Trophoblast cell (in vitro differentiated cells and primary cell): ENCODE results near the gene LBH.

Source experiments
- DNase-seq, 2 donors: peaks; one replicate each; pipeline ENCODE4 v3.0.0-alpha.2; 2016
- H2AFZ ChIP-seq: 2 replicates; pipeline ENCODE4 v1.6.1; 2013; ENCODE audit warnings: low read length, moderate library complexity, mild to moderate bottlenecking; ENCODE audit not compliant: insufficient read depth, poor library complexity
- H2AK5ac ChIP-seq: 2 replicates; pipeline ENCODE4 v1.6.1; 2013; ENCODE audit warnings: mild to moderate bottlenecking, low read length
- H2BK120ac ChIP-seq: 2 replicates; pipeline ENCODE4 v1.6.1; 2013; ENCODE audit warnings: low read length, mild to moderate bottlenecking, moderate library complexity; ENCODE audit not compliant: insufficient read depth, poor library complexity
- H2BK12ac ChIP-seq: 2 replicates; pipeline ENCODE4 v1.6.1; 2013; ENCODE audit warnings: mild to moderate bottlenecking, low read length, moderate library complexity
- H2BK5ac ChIP-seq: 2 replicates; pipeline ENCODE4 v1.6.1; 2013; ENCODE audit warnings: low read length, low read depth, moderate library complexity, mild to moderate bottlenecking; ENCODE audit not compliant: poor library complexity
- H3K14ac ChIP-seq: 2 replicates; pipeline ENCODE4 v1.6.1; 2013; ENCODE audit warnings: mild to moderate bottlenecking, low read length
- H3K18ac ChIP-seq: 2 replicates; pipeline ENCODE4 v1.6.1; 2013; ENCODE audit warnings: mild to moderate bottlenecking, low read length
- H3K23ac ChIP-seq: 2 replicates; pipeline ENCODE4 v1.6.1; 2013; ENCODE audit warnings: low read length
- H3K27ac ChIP-seq: 2 replicates; pipeline ENCODE4 v1.5.1; 2013; ENCODE audit warnings: low read depth, mild to moderate bottlenecking, inconsistent platforms, low read length, moderate library complexity
- H3K27me3 ChIP-seq: 2 replicates; pipeline ENCODE4 v1.6.1; 2013; ENCODE audit warnings: inconsistent platforms, mild to moderate bottlenecking, low read length, moderate library complexity; ENCODE audit not compliant: insufficient read depth
- H3K36me3 ChIP-seq, 2 experiments: 1 replicate in 1 of 2; 2 replicates in 1 of 2; pipeline ENCODE4 v1.6.1; 2013; ENCODE audit warnings: low read length in 2 of 2, mild to moderate bottlenecking in 2 of 2, moderate library complexity in 1 of 2; ENCODE audit not compliant: insufficient read depth in 2 of 2, control insufficient read depth in 1 of 2
- H3K4ac ChIP-seq: 2 replicates; pipeline ENCODE4 v1.6.1; 2013; ENCODE audit warnings: low read depth, mild to moderate bottlenecking, low read length, moderate library complexity
- H3K4me1 ChIP-seq, 2 experiments: 1 replicate in 1 of 2; 2 replicates in 1 of 2; pipeline ENCODE4 v1.6.1; 2013; ENCODE audit warnings: low read length in 2 of 2, mild to moderate bottlenecking in 2 of 2, moderate library complexity in 1 of 2; ENCODE audit not compliant: insufficient read depth in 2 of 2, control insufficient read depth in 1 of 2
- H3K4me2 ChIP-seq: 2 replicates; pipeline ENCODE4 v1.6.1; 2013; ENCODE audit warnings: inconsistent platforms, mild to moderate bottlenecking, low read length, moderate library complexity
- H3K4me3 ChIP-seq: 2 replicates; pipeline ENCODE4 v1.5.1; 2013; ENCODE audit warnings: mild to moderate bottlenecking, low read depth, low read length, inconsistent platforms
- H3K79me1 ChIP-seq: one replicate; pipeline ENCODE4 v1.6.1; 2013; ENCODE audit warnings: low read length
- H3K79me2 ChIP-seq: 2 replicates; pipeline ENCODE4 v1.6.1; 2013; ENCODE audit warnings: low read length, mild to moderate bottlenecking; ENCODE audit not compliant: control insufficient read depth, insufficient read depth, poor library complexity
- H3K9ac ChIP-seq: 2 replicates; pipeline ENCODE4 v1.6.1; 2013; ENCODE audit warnings: mild to moderate bottlenecking, low read length
- H3K9me3 ChIP-seq: 2 replicates; pipeline ENCODE4 v1.6.1; 2013; ENCODE audit warnings: low read depth, mild to moderate bottlenecking, control low read depth, inconsistent platforms, low read length; ENCODE audit not compliant: insufficient read depth
- H4K12ac ChIP-seq: 2 replicates; pipeline ENCODE4 v1.6.1; 2013; ENCODE audit warnings: low read depth, mild to moderate bottlenecking, low read length, moderate library complexity
- H4K8ac ChIP-seq: 2 replicates; pipeline ENCODE4 v1.6.1; 2013; ENCODE audit warnings: low read depth, mild to moderate bottlenecking, low read length, moderate library complexity
- H4K91ac ChIP-seq: one replicate; pipeline ENCODE4 v1.6.1; 2013; ENCODE audit warnings: low read depth, mild to moderate bottlenecking, low read length, moderate library complexity
- WGBS: extraction: QIAGEN DNeasy Blood & Tissue Kit; methylation state at CpG from one replicate; pipeline ENCODE4 v1.1.7; 2013; ENCODE audit warnings: missing lambda C conversion rate; ENCODE audit not compliant: insufficient read length, insufficient coverage; ENCODE audit errors: extremely low coverage; 5-methylcytosine and 5-hydroxymethylcytosine counted together

The LBH gene

DNA sequence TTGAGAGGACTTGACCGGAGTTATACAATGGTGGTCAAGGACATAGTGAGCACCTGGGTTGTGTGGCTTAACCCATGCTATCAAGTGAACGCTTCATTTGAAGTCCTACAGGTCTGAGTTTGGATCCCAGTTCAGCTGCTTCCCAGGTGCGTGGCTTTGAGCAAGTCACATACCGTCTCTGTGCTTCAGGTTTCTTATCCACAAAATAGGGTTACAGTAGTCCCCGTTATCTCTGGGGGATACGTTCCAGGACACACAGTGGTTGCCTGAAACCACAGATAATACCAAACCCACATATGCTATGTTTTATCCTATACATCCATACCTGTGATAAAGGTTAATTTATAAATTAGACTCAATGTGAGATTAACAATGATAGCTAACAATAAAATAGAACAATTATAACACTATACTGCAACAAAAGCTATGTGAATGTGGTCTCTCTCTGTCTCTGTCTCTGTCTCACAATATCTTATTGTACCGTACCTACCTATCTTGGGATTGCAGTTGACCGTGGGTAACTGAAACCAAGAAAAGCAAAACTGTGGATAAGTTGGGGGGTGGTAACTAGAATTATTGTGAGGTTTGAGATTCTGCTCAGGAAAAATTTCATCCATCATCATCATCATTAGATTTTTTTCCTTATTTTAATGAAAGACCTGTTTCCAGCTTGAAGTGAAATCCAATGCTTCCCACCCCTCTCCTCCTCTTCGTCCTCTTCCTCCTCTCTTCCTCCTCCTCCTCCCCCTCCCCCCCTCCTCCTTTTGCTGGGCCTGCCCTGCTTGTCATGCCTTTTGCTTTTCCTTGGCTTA, 22.7 kb downstream of the LBH start:
- Histone ChIP-seq H3K4ac (peak overlapping the region; percentile 13), H3K4me2 (no peak overlapping the region), H2BK5ac (no peak overlapping the region), H3K79me1 (peaks cover 9% of the 10 kb centered on the region), H3K14ac (peak overlapping the region; percentile 4), H2BK12ac (peak overlapping the region; percentile 29), H3K18ac (peak overlapping the region; percentile 55), H3K23ac (no peak overlapping the region), H3K36me3 (peaks cover 39 to 46% of the 10 kb centered on the region in 2 experiments), H3K4me3 (no peak overlapping the region), H4K12ac (no peak overlapping the region), H3K27ac (no peak overlapping the region), H3K9ac (no peak overlapping the region), H2AK5ac (peak overlapping the region; percentile 4), H2BK120ac (no peak overlapping the region), H3K4me1 (peaks cover 19 to 38% of the 10 kb centered on the region in 2 experiments), H3K79me2 (no peaks in the 10 kb centered on the region), H4K8ac (peak overlapping the region; percentile 30), H3K27me3 (no peaks in the 10 kb centered on the region), H4K91ac (no peak overlapping the region), H2AFZ (no peak overlapping the region), H3K9me3 (no peaks in the 10 kb centered on the region)
- no CpG with 5 or more reads among the region's 9 CpGs for WGBS
- no peak for DNase-seq

GRCh38 chr2:30254685-30255001, 23.3 kb downstream of the LBH start:
- Histone ChIP-seq H3K23ac (no peak overlapping the region), H2AFZ (no peak overlapping the region), H3K27me3 (no peaks in the 10 kb centered on the region), H2BK120ac (no peak overlapping the region), H3K14ac (no peak overlapping the region), H3K4me1 (peaks cover 19 to 33% of the 10 kb centered on the region in 2 experiments), H4K12ac (no peak overlapping the region), H3K79me2 (no peaks in the 10 kb centered on the region), H2BK12ac (peak overlapping the region; percentile 7), H3K4me3 (no peak overlapping the region), H4K8ac (peak overlapping the region; percentile 30), H2BK5ac (no peak overlapping the region), H3K4ac (no peak overlapping the region), H4K91ac (no peak overlapping the region), H3K18ac (peak overlapping the region; percentile 55), H2AK5ac (no peak overlapping the region), H3K79me1 (peaks cover 9% of the 10 kb centered on the region), H3K36me3 (peaks cover 44 to 48% of the 10 kb centered on the region in 2 experiments), H3K9me3 (no peaks in the 10 kb centered on the region), H3K27ac (no peak overlapping the region), H3K4me2 (no peak overlapping the region), H3K9ac (no peak overlapping the region)
- WGBS, result no CpG with 5 or more reads among the region's 1 CpG
- no peak for DNase-seq

DNA sequence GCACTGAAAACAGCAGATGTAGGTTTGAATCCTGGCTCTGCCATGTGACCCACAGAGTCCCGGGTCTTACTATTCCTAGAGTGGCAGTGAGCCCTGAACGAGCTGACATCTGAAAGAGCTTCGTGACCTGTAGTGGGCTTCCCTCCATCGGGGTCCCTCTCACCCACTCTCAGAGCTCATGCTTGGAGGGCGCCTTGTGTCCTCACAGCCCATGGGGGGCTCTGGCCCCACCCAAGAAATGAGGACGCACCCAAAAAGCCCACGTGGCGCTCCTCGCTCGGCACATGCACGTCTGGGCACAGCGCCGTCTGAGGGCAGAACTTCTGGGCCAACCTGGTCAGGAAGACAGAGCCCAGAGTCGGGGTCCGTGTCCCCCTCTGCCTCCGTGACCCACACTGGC, 23.7 kb downstream of the LBH start:
- Histone ChIP-seq H3K9me3 (no peaks in the 10 kb centered on the region), H3K14ac (no peak overlapping the region), H3K23ac (no peak overlapping the region), H3K4me3 (no peak overlapping the region), H3K9ac (no peak overlapping the region), H4K91ac (no peak overlapping the region), H3K4me1 (peaks cover 19 to 29% of the 10 kb centered on the region in 2 experiments), H2AFZ (no peak overlapping the region), H2AK5ac (no peak overlapping the region), H3K4ac (no peak overlapping the region), H3K79me2 (no peaks in the 10 kb centered on the region), H2BK5ac (no peak overlapping the region), H2BK12ac (peak overlapping the region; percentile 7), H2BK120ac (no peak overlapping the region), H3K18ac (peak overlapping the region; percentile 55), H3K27ac (no peak overlapping the region), H4K12ac (no peak overlapping the region), H3K79me1 (peaks cover 9% of the 10 kb centered on the region), H3K4me2 (no peak overlapping the region), H3K27me3 (no peaks in the 10 kb centered on the region), H4K8ac (no peak overlapping the region), H3K36me3 (peaks cover 46 to 50% of the 10 kb centered on the region in 2 experiments)
- WGBS, result no CpG with 5 or more reads among the region's 16 CpGs
- no peak for DNase-seq

DNA sequence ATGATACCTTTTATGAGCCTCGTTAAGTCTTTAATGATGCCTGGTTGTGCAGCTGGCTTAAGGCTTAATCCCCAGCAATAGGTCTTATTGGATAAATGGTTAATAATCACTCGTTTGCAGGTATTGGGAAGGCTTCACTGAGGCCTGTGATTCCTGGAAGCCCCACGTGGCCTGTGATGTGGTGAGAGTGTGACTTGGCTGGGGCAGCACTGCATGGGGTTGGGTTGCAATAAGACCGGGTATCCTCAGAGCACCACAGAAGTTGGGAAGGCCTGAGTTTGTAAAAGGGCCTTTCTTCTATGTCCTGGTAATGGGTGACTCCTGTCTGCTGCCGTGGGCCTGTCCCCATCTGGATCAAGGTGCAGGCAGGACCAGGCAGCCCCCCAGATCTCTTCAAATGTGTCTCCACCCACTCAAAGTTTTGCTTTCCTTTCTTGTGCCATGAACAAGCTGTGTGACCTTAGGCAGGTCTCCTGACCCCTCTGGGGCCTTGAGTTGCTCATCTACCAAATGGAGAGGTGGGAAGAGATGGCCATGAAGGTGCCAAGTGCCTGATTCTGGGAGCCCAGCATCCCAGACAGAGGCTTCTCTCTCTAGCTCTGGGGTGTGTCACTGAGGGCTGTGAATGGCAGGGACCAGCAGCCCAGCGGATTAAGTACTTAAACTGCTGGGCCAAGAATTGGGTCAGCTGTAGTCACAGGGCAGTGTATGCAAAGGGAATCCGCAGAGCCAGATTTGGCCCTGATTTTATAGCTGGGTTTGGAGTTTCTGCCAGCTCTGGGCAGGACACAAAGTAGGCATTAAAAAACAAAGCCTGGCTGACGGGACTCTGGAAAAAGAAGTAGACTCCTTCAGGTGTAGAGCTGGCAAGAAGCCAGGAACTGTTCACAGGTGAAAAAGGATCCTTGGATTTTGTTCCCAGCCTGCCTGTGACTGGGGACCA, 24.4 kb downstream of the LBH start:
- Histone ChIP-seq H3K27ac (no peak overlapping the region), H2AK5ac (no peak overlapping the region), H2BK12ac (no peak overlapping the region), H4K12ac (no peak overlapping the region), H3K27me3 (no peaks in the 10 kb centered on the region), H3K4me3 (no peak overlapping the region), H3K79me2 (no peaks in the 10 kb centered on the region), H3K79me1 (peaks cover 9% of the 10 kb centered on the region), H2BK120ac (no peak overlapping the region), H3K4me2 (no peak overlapping the region), H3K4ac (no peak overlapping the region), H2BK5ac (no peak overlapping the region), H4K91ac (no peak overlapping the region), H3K23ac (no peak overlapping the region), H3K18ac (peak overlapping the region; percentile 55), H2AFZ (no peak overlapping the region), H3K36me3 (peaks cover 48 to 50% of the 10 kb centered on the region in 2 experiments), H3K9me3 (no peaks in the 10 kb centered on the region), H4K8ac (no peak overlapping the region), H3K9ac (no peak overlapping the region), H3K14ac (no peak overlapping the region), H3K4me1 (peaks cover 15 to 22% of the 10 kb centered on the region in 2 experiments)
- no CpG with 5 or more reads among the region's 8 CpGs for WGBS
- DNase-seq, result no peak
